ENCODE measurements around the gene PILRA. TPM values are rescaled to one million over a fixed set of nuclear protein-coding genes. Genes with fewer than 3 reads are reported as not detected.

The PILRA gene
- total RNA-seq, 1 donor from 2014 or later: 0.82 TPM

DNA sequence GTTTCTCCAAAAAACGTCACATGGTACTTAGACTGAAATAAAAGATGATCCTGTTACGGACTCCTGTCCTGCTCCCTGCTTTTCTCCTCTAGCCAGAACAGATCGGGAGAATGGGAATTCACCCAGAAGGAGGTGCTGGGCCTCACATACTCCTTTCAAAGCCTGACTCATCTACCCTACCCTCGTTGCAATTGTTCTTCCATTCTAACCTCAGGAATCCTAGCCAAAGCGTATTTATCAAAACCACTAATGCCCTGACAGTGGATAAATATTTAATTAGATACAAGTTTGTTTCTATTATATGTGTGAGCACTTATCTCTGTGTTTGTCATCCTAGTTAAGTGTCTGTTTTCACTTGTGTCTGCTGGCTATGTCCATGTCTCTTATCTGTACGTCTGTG is 33.5 kb downstream of the PILRA start:
- FAIRE-seq (no peak), DNase-seq (ENCODE audit: low spot score in 2 of 2) (no peak)

DNA sequence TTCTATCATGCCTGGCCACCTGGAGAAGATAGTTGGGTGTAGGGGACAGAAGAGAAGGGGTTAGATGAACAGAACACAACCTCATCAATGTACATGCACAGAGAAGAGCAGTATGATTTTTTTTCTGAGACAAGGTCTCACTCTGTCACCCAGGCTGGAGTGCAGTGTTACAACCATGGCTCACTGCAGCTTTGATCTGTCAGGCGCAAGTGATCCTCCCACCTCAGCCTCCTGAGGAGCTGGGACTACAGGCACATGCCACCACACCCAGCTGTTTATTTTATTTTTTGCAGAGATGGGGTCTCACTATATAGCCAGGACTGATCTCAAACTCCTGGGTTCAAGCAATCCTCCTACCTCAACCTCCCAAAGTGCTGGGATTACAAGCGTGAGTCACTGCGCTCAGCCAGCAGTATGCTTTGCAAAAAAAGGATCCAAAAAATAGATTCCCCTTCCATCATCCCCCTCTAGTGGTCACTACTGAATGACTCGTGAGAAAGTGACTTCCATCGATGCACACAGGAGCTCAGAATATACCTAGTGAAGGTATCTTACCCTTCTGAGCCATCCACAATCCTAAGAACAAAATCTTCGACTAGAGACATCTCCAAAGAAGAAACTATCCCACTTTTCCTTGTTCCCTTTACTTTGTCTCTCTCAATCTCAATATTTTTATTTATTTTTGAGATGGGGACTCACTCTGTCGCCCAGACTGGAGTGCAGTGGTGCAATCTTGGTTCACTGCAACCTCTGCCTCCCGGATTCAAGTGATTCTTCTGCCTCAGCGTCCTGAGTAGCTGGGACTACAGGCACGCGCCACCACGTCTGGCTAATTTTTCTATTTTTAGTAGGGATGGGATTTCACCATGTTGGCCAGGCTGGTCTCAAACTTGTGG is 34.2 kb downstream of the PILRA start:
- DNase-seq (ENCODE audit: low spot score in 2 of 2) (peak in 1 of 2 donors; percentile 49), FAIRE-seq (no peak)

DNA sequence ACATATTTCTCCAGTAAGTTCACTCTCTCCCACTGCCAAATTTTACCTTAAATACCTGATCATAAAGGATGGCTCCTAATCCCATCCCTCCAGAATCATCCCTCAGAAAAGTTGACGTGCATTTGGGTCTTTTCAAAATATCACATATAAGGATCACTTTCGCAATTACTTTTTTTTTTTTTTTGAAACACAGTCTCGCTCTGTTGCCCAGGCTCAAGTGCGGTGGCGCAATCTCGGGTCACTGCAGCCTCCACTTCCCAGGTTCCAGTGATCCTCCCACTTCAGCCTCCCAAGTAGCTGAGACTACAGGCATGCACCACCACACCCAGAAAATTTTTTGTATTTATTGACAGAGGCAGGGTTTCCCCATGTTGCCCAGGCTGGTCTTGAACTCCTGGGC is 37.8 kb downstream of the PILRA start:
- DNase-seq (ENCODE audit: low spot score in 2 of 2): no peak
- no peak for FAIRE-seq

DNA sequence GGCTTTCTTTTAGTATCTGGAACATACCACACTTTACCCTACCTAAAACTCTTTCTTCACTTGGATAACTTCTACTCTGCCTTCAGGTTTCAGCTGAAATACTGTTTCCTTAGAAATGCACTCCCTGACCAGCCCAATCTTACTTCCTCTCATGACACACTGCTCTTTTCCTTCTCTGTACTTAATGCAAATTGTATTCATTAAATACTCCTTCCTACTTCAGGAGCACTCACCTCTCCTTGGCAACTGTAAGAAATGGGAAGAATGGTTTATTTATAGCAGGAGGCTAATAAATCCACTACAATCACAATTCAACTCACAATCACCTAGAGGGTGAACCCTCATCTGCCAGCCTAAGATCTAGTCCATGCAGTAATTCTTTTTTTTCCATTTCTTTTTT is 40.1 kb downstream of the PILRA start:
- DNase-seq (ENCODE audit: low spot score in 2 of 2) (no peak), FAIRE-seq (no peak)

DNA sequence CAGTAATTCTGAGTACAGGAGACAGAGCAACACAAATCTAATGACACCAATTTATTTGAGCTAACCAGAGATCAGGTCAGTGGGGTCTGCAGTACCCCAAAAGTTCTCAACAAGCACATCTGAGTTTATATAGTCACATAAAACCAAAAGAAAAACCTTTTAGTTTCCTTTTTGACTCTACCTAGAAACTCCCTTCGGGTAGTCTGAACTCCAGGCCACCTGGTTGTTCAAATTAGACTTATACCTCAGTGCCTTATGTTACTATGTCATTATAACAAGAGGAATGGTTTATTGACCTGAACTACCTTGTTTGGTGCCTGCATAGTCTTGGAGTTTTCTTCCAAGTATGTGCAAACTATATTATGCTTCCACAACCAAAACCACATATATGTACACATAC is 40.6 kb downstream of the PILRA start:
- DNase-seq (ENCODE audit: low spot score in 2 of 2): no peak
- FAIRE-seq: no peak

DNA sequence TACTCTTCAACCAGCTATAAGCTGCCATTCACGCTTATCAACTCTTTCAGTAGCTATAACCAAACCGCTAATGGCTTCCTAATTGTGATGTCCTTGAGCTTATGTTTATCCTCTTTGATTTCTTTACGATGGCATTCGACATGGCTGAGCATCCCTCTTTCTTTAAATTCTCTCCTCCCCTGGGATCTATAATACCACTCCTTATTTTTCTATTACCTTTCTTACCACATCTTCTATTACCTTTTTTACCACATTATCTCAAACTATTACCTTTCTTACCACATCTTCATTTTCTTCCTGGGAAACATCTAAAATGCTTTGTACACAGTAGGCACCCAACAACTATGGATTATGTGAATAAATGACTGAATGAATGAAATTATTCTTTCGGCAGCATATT is 42.2 kb downstream of the PILRA start:
- DNase-seq (ENCODE audit: low spot score in 2 of 2): no peak
- no peak for FAIRE-seq

DNA sequence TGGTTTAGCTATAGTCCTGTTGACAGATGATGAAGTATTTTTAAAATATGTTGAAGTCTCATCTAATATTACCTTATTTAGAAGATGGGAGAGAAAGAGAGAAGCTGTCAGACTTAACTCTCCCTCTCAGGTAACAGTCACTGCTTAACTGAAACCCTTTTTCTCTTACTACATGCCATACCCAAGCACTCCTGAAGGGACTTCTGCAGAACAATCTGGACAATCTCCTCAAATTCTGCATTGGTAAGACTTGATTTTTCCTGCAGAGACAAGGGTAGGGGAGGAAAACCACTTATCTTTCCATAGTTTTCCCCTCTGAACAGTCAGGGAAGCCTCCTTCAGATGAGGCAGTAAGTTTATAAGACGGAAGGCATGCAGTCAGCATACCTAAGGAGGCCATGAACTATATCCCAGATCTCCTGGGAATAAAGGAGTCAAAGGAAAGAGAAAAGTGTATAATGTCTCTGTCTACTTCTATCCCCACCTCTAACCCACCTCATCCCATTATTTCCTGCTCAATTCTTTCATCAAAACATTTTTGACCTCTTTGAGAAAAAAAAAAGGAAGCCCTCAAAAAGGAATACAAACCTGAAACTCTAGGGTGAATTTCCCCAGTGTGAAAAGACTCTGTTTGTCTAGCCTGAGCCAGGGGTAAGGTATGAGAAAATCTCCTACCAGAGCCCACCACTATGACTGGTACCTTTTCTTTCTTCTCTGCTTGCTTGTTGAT is 45.8 kb downstream of the PILRA start:
- no peak for DNase-seq (ENCODE audit: low spot score in 2 of 2)
- FAIRE-seq: no peak

DNA sequence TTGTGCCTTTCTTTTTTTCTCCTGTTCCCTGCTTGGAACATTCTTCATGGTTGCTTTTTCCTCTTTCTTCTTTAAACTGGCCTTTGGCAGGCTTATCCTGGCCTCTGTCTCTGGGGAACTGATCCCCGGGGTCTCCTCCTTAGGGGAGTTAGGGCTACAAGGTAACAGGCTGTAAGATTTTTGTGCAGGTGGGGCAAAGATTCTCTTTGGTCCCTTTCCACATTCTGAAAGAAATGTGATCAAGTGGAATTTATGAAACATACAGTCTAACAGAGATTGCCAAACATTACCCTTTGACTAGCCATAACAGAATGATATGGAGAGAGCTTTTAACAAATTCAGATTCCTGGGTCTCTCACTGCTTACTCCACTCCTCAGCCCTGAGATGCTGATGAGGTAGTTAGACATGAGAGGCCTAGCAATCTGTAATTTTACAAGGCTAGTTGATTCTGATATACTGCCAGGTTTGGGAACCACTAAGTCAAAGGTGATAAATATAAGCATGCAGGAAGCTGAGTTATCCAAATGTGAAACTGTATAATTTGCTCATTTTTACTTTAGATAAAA is 46.5 kb downstream of the PILRA start:
- no peak for FAIRE-seq
- no peak for DNase-seq (ENCODE audit: low spot score in 2 of 2)

DNA sequence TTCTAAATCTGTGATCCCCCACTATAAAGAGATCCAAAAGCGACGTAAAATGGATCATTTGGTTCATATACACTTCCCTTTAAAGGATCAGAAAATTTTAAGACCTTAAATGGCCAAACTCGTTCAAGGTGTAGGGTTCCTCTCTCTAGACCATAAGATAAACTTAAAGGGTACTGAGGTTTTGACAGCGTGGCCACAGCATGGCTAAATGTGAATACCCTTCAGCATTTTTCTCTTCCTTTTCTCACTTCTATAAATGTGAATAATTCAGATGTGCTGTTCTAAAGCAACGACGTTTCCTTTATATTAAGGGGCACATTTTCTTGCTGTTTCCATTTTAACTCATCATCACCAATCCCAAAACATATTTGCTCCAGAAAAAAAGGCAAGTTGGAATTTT is 50.0 kb downstream of the PILRA start:
- DNase-seq (ENCODE audit: low spot score in 2 of 2): no peak
- no peak for FAIRE-seq

DNA sequence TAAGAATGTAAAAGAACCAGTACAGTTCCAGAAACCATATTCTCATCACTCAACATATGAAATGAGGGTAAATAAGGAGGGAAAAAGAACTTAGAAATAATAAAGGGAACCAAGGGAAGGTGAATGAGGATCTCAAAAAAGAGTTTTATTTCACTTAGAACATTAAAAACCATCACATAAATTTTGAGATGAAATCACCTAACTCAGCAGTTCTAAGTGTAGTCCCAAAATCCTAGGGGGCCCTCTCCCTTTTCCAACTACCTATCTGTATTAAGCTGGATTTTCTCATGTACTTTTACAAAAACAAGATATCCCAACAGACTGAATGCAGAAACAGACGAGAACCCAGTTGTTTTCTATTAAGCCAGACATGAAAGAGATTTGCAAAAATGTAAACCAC is 52.1 kb downstream of the PILRA start:
- no peak for FAIRE-seq

DNA sequence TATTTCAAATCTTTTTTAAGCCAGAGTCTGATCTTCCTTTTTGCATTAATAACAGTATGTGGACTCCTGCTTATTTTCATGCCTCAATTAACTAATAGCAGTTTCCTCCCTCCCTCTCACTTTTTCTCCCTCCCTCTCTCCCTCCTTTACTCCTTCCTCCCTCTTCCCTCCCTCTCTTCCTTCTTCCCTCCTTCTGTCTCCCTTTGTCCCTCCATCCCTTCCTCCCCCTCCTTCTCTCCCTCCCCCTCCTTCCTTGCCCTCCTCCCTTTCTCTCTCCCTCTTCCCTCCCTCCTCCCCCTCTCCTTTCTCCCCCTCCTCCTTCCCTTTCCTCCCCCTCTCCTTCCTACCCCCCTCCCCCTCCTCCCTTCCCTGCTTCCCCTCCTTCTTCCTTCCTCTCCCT is 53.2 kb downstream of the PILRA start:
- DNase-seq (ENCODE audit: low spot score in 2 of 2): no peak
- FAIRE-seq: no peak

More for the DNA sequence above, 52.1 kb downstream of the PILRA start:
- DNase-seq (ENCODE audit: low spot score in 2 of 2): no peak

DNA sequence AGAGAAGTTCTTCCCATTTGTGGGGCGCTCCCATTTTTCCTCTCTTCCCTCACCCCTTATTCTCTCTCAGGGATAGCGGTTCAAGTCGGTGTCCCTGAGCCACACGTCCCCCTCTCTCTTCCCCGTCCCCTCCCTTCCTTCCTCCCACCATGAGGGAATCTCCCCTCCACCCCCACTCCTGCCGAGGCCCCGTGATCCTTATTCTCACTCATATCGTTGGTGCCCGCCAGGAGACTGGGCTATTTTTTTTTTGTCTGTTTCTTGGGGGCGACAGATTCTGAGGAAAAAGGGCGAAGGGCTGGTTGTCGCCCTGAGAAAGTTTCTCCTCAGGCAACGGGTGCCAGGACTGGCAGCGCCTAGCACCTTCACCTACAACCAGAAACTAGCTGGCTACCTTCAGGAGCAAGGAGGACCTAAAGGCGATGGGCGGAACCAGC is 54.5 kb downstream of the PILRA start:
- DNase-seq (ENCODE audit: low spot score in 2 of 2) (peak in 1 of 2 donors; percentile 1), FAIRE-seq (no peak)

DNA sequence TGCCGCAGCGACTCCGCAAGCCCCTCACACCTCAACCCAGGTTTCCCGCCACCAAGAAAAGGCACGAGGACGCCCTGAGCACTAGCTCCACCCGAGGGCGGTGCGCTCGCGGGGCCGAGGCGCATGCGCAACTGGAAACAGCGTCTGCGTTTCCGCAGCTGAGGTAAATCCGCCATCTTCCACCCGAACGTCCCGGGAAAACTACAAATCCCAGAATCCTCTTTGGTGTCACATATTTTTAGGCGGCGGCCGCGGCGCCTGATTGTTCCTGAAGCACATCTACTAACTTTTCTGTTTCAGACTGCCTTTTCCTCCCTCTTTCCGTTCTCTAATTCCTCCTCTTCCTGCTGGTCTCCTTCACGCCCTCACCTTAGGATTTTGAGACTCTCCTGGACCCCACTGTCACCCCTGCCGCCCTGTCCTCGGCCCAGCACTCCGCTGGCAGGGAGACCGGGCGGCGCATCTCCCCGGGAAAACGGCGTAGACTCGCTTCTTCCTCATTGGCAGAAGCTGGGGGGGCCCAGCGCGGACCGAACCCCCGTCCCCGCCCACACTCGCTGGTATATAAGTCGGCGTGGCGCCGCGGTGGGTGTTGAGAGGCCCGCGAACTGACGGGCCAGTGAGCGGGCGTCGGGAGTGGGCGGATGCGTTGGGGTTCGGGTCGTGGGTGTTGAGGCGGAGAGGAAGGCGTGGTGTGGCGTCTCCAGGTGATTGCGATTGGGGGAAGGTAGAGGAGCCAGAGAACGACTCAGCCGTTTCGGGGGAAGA is 55.1 kb downstream of the PILRA start, which contains the start of gene ZCWPW1:
Gene ZCWPW1 (minus strand): TSS at position 505 of the 768 bp plus-strand sequence. CDS start 8,054 bp downstream, outside the sequence.
- no peak for FAIRE-seq

DNA sequence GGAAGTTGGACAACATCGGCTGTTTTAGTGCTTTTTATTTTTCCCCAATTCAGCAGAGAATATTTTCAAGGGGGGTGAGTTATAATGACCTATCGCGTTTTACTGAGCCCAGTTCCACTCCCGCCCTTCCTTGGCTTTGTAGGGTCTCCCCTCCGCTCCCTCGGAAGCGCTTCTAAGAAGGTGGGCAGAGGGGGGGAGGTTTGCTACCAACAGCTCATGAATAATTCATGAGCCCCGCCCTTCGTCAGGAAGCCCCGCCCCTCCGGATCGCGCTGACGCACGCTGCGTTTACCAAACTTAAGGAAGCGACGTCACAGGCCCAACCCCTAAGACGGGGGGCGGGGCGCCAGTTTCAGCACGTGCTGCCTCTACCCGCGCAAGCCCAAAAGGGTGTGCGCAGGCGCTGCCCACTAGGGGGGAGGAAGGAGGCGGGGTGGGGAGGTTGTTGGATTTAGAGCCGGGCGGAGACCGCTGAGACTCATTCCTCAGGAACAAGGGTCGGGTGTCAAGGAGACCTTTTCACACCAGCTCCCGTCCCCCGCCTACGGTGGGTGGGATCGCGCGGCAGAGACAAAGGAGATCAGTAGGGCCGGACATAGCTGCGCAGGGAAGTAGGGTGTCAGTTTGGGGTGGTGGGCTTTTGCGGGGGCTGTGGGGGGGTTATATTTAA is 55.8 kb downstream of the PILRA start:
- FAIRE-seq (peak; percentile 6), DNase-seq (ENCODE audit: low spot score in 2 of 2) (peak; percentile 94 to 96)

More for the DNA sequence above, 55.1 kb downstream of the PILRA start, which contains the start of gene ZCWPW1:
- DNase-seq (ENCODE audit: low spot score in 2 of 2): peak; percentile 80 to 83

DNA sequence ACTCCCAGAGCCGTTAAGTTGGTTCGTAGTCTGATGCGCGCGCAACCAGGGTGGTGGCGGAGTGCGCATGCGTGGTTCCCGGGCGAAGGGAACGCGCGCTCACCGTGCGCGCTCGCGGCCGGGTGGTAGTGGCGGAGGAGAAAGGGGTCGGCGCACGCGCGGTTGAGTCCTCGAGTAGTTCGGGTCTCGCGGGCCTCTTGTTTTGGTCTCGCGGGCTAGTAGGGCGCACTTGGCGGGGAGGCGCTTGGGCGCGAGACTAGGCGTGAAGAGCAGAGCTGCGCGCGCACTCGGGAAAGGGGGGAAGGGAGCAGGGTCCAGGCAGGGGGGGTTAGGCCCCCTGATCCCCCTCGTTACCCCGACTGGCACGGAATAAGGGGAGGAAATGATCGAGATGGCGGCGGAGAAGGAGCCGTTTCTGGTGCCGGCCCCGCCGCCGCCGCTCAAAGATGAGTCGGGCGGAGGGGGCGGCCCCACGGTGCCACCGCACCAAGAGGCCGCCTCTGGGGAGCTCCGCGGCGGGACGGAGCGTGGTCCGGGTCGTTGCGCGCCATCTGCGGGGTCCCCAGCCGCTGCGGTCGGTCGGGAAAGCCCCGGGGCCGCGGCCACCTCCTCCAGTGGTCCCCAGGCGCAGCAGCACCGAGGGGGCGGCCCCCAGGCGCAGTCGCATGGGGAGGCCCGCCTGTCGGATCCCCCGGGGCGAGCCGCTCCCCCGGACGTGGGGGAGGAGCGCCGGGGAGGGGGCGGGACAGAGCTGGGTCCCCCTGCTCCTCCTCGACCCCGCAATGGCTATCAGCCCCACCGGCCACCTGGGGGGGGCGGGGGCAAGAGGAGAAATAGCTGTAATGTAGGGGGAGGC is 56.6 kb downstream of the PILRA start, which contains the start of gene MEPCE:
Gene MEPCE (plus strand): TSS at position 195 of the 856 bp plus-strand sequence. CDS start 188 bp downstream, at position 383.
- FAIRE-seq: no peak
- DNase-seq (ENCODE audit: low spot score in 2 of 2): peak; percentile 90 to 94

DNA sequence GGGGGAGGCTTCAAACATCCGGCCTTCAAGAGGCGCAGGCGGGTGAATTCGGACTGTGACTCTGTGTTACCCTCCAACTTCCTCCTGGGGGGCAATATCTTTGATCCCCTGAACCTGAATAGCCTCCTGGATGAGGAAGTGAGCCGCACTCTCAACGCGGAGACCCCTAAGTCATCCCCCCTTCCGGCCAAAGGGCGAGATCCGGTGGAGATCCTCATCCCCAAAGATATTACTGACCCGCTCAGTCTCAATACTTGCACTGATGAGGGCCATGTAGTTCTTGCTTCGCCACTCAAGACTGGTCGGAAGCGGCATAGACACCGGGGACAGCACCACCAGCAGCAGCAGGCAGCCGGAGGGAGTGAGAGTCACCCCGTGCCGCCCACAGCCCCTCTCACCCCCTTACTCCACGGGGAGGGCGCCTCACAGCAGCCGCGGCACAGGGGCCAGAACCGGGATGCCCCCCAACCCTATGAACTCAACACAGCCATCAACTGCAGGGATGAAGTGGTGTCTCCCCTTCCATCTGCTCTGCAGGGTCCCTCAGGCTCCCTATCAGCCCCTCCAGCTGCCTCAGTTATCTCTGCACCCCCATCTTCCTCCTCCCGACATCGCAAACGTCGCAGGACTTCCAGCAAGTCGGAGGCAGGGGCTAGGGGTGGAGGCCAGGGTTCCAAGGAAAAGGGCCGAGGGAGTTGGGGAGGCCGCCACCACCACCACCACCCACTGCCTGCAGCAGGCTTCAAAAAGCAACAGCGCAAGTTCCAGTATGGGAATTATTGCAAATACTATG is 57.4 kb downstream of the PILRA start:
- FAIRE-seq (no peak), DNase-seq (ENCODE audit: low spot score in 2 of 2) (peak in 1 of 2 donors; percentile 4)

DNA sequence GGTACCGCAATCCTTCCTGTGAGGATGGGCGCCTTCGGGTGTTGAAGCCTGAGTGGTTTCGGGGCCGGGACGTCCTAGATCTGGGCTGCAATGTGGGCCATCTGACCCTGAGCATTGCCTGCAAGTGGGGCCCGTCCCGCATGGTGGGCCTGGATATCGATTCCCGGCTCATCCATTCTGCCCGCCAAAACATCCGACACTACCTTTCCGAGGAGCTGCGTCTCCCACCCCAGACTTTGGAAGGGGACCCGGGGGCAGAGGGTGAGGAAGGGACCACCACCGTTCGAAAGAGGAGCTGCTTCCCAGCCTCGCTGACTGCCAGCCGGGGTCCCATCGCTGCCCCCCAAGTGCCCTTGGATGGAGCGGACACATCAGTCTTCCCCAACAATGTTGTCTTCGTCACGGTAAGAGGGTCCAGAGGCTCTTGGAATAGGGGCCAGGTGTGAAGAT is 58.0 kb downstream of the PILRA start:
- DNase-seq (ENCODE audit: low spot score in 2 of 2) (peak in 1 of 2 donors; percentile 6), FAIRE-seq (no peak)

DNA sequence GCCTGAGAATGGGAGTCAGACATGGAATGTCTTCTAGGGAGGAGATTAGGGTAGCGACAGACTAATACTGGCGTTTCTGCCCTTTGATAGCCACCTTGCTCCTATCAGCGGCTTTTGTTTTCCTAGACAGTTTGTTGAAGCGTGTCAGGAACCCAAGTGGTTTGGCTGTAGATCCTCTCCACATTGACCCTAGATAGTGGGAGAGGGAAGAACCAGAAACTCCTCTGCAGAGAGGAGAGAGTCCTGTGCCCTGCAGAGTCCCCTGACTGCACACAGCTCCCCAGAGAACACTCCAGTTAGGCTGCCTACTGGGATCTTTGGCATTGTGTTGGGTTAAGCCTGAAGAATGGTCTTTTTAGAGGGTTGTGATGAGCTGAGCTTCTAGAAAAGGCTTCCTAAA is 58.8 kb downstream of the PILRA start:
- DNase-seq (ENCODE audit: low spot score in 2 of 2) (peak in 1 of 2 donors; percentile 6), FAIRE-seq (no peak)
